ENCODE measurements around the gene ZNF490. TPM values are rescaled to one million over a fixed set of nuclear protein-coding genes. Genes with fewer than 3 reads are reported as not detected.
A peak's percentile ranks its signal among the peaks of the same experiment; 100 is the strongest.
"Not testable (repeated sequence)": the region's sequence is repeated elsewhere in the genome, so short reads cannot be mapped to it uniquely, and the experiment has no call there.

The ZNF490 gene
- polyA plus RNA-seq (ENCODE audit: insufficient read length) = 2.6 TPM

- DNase-seq (ENCODE audit: low read depth) = peak; percentile 94
Measured at GRCh38 chr19:12610540-12611360, at the start of gene ZNF490, which contains the start of gene ZNF791. TSS of gene ZNF490 (minus strand) at chr19:12610813. CDS start at chr19:12610680, 133 bp downstream. TSS of gene ZNF791 (plus strand) at chr19:12610920. CDS start at chr19:12611080, 160 bp downstream.

- no peak for DNase-seq (ENCODE audit: low read depth)
Measured at GRCh38 chr19:12657966-12658365, 47.4 kb upstream of the ZNF490 start.

- DNase-seq (ENCODE audit: low read depth) = no peak
Measured at GRCh38 chr19:12656899-12657571, 46.4 kb upstream of the ZNF490 start.

- no peak for DNase-seq (ENCODE audit: low read depth)
Measured at GRCh38 chr19:12655546-12655945, 44.9 kb upstream of the ZNF490 start.

- DNase-seq (ENCODE audit: low read depth) = no peak
Measured at GRCh38 chr19:12652219-12652618, 41.6 kb upstream of the ZNF490 start.

- no peak for DNase-seq (ENCODE audit: low read depth)
Measured at GRCh38 chr19:12649941-12650340, 39.3 kb upstream of the ZNF490 start.

GRCh38 chr19:12648088-12648487, 37.5 kb upstream of the ZNF490 start:
- DNase-seq (ENCODE audit: low read depth) = no peak

GRCh38 chr19:12647490-12648071, 37.0 kb upstream of the ZNF490 start:
- DNase-seq (ENCODE audit: low read depth) = no peak

- DNase-seq (ENCODE audit: low read depth) = no peak
Measured at GRCh38 chr19:12647047-12647446, 36.4 kb upstream of the ZNF490 start.

- DNase-seq (ENCODE audit: low read depth) = no peak
Measured at GRCh38 chr19:12646551-12646950, 35.9 kb upstream of the ZNF490 start.

- DNase-seq (ENCODE audit: low read depth) = not testable (repeated sequence)
Measured at GRCh38 chr19:12643716-12644115, 33.1 kb upstream of the ZNF490 start.

- DNase-seq (ENCODE audit: low read depth) = no peak
Measured at GRCh38 chr19:12642506-12642905, 31.9 kb upstream of the ZNF490 start.

- no peak for DNase-seq (ENCODE audit: low read depth)
Measured at GRCh38 chr19:12641456-12641855, 30.8 kb upstream of the ZNF490 start.

- peak; percentile 26 for DNase-seq (ENCODE audit: low read depth)
Measured at GRCh38 chr19:12639901-12640613, 29.4 kb upstream of the ZNF490 start.

- no peak for DNase-seq (ENCODE audit: low read depth)
Measured at GRCh38 chr19:12638611-12639182, 28.1 kb upstream of the ZNF490 start.

GRCh38 chr19:12636631-12637030, 26.0 kb upstream of the ZNF490 start:
- DNase-seq (ENCODE audit: low read depth) = no peak

- DNase-seq (ENCODE audit: low read depth) = no peak
Measured at GRCh38 chr19:12629215-12629614, 18.6 kb upstream of the ZNF490 start.

GRCh38 chr19:12628040-12629022, 17.7 kb upstream of the ZNF490 start:
- DNase-seq (ENCODE audit: low read depth) = no peak

- no peak for DNase-seq (ENCODE audit: low read depth)
Measured at GRCh38 chr19:12626958-12627357, 16.3 kb upstream of the ZNF490 start.

GRCh38 chr19:12623361-12624031, 12.9 kb upstream of the ZNF490 start:
- no peak for DNase-seq (ENCODE audit: low read depth)
